ENCODE results near the gene NRM.
"Not testable (repeated sequence)": the region's sequence is repeated elsewhere in the genome, so short reads cannot be mapped to it uniquely, and the experiment has no call there.

Gene NRM

DNA sequence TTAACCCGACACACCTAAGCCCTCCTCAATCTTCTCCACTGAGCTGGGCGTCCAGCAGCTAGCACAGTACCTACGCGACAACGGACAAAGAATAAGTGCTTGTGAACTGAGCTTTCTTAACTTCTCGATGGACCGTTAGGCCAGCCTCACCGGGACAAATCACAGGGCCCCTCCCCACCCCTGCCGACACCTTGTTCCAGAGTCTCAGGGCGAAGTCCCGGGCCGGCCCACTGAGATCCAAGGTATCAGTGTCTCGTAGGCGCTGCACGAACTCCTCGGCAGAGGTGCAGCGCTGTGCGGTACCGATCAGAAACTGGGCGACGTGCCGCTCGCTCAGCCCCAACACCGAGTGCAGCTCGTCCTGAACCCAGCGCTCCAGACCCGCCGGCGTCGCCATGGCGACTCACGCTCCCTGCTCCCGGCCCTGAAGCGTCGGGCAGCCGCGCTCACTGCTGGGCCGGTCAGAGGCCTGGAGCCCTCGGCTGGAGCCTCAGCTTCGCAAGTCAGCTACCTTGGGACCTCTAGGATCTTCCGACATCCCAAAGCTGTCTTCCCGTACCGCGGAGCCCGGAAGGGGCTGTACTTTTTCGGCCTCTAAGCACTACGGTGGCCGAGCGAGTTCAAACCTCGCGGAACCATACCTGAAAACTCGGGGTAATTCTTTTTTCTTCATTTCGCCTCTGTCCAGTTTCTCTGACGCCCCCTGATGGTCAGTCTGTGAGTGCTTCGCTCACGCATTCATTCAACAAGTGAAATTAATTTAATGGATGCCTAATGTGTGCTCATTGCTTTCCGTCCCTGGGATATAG, 18.1 kb downstream of the NRM start, which contains the start of gene DHX16:
Gene DHX16, minus strand, starts transcription at position 562 of the 809 bp plus-strand sequence. Its CDS starts 165 bp downstream, at position 397.
- H3K4me2 ChIP-seq, result peak within 1 kb of the TSS; percentile 80 to 96 (median 91)
- H3K27ac ChIP-seq, result peak within 1 kb of the TSS; percentile 61 to 83 (median 72)
- peaks cover 18 to 50% (median 34%) of the 10 kb centered on the region in 11 experiments for H4K20me1 ChIP-seq
- no peak for TF ChIP-seq Cebpa-rat (IDR thresholded peaks at IDR 0.05)
- H3K27me3 ChIP-seq, result no peaks in the 10 kb centered on the region
- peaks cover 35 to 65% (median 51%) of the 10 kb centered on the region in 10 experiments for H3K4me1 ChIP-seq
- H3K36me3 ChIP-seq, result peaks cover 46 to 56% (median 54%) of the 10 kb centered on the region in 11 experiments
- peak within 1 kb of the TSS; percentile 78 to 99 (median 85) for H3K4me3 ChIP-seq
- H3K9me3 ChIP-seq (replicated peaks in 1 of 11), result no peaks in the 10 kb centered on the region
- H3K9ac ChIP-seq, result peak within 1 kb of the TSS; percentile 79 to 91 (median 88)

DNA sequence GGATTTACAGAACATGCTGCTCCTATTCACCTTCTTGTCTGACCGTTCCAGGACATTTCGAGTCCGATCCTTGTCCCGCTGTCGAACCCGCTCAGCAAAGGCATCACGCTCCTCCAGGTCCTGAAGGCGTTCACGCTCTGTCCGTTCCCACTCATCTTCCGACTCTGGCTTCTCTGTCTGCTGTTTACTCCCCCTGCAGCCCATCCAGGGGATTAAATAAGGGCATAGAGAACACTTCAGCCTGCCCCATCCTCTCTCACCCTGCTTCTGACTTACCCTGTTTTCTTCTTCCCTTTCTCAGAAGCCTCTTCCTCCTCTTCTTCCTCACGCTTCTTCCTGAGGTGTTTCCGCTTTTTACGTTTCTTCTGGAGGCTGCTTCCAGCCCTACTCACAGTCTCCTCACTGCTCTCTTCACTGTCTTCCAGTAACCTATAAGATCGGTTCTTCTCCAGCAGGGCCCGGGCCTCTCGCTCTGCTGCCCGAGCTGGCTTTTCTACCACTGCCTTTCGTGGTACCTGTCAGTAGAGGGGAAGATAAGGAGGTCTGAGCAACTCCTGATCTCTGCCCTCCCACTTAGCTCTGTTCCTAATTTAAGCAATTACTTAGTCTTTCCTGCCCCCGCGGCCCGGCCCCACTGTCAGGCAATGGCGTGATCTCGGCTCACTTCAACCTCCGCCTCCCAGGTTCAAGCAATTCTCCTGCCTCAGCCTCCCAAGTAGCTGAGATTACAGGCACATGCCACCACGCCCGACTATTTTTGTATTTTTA, 19.8 kb downstream of the NRM start:
- no peaks in the 10 kb centered on the region for H3K9me3 ChIP-seq (replicated peaks in 1 of 11)
- peaks cover under 1 to 39% (median 17%) of the 10 kb centered on the region in 11 experiments; a peak in 18 of 22 replicates for H4K20me1 ChIP-seq
- 0 out of 20 replicates have a peak overlapping the region, but pooled peaks of 2 of the 10 experiments have one; percentile 6 to 82 for H3K4me3 ChIP-seq
- TF ChIP-seq Cebpa-rat (IDR thresholded peaks at IDR 0.05), result no peak
- peaks cover 38 to 56% (median 52%) of the 10 kb centered on the region in 11 experiments for H3K36me3 ChIP-seq
- peak overlapping the region in 10 of 11 experiments; percentile 82 to 91 (median 88); a peak in 20 of 22 replicates for H3K9ac ChIP-seq
- H3K4me1 ChIP-seq, result peaks cover 31 to 66% (median 50%) of the 10 kb centered on the region in 10 experiments
- peak overlapping the region in 1 of 11 experiments; percentile 14; a peak in 1 of 22 replicates for H3K27ac ChIP-seq
- H3K27me3 ChIP-seq, result no peaks in the 10 kb centered on the region
- peak overlapping the region; percentile 80 to 96 (median 91); a peak in 21 of 22 replicates for H3K4me2 ChIP-seq

DNA sequence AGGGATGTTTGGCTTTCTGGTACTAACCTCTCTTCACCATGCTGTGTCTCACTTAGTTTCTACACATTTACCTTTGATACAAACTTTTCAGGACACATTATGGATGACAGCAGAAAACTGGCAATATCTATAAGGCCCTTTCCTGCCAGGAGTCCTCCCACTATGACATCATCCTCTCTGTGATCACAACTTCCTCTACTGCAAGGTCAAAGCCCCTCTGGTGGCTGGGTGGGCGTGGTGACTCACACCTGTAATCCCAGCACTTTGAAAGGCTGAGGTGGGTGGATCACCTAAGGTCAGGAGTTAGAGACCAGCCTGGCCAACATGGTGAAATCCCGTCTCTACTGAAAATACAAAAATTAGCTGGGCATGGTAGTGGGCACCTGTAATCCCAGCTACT, 24.5 kb downstream of the NRM start:
- Histone ChIP-seq H3K4me2 (peak overlapping the region in 4 of 11 experiments; percentile 5 to 38 (median 14); a peak in 4 of 22 replicates), H3K4me1 (peaks cover 13 to 32% (median 25%) of the 10 kb centered on the region in 10 experiments), H3K9ac (peak overlapping the region in 1 of 11 experiments; percentile 15; a peak in 1 of 22 replicates), H3K36me3 (peaks cover 80 to 98% (median 95%) of the 10 kb centered on the region in 11 experiments), H4K20me1 (peaks cover 0 to 36% (median 3%) of the 10 kb centered on the region in 11 experiments; a peak in 7 of 22 replicates)
- not testable (repeated sequence) for H3K27me3 ChIP-seq; H3K9me3 ChIP-seq (replicated peaks in 1 of 11); H3K4me3 ChIP-seq; H3K27ac ChIP-seq

DNA sequence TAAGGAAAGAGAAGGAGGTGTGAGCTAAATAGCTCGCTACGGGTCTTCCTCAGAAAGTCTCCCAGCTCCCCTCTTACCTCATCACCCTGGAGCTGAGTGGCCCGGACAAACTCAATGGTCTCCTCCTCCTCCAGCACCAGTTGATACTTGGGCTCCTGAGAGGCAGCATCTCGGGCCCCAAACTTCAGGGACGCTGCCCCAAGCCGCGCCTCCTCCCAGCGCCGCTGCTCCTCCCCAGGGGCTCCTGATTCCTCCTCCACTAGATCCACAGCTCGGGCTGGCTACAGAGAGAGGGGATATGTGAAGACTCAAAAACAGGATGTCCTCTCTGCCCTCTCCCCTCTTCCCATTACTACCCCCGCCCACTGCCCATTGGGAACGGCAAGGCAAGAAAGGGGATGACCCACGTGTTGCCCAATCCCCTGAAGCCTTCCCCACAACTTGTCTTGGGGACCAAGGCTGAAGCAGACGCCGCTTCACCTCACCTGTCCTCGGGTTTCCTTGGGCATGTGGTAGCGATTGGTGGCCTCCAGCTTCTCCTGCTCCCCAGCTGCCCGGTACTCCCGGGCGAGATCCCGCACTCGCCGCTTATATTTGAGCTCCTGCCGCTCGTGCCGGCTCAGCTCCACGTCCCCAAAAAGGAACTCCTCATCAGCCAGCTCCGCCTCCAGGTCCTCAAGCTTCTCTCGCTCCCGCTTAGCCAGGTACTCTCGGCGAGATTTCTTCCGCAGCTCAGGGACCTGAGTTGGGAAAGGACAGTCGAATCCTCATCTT, 25.6 kb downstream of the NRM start:
- Histone ChIP-seq H3K36me3 (peaks cover 85 to 100% (median 97%) of the 10 kb centered on the region in 11 experiments), H3K4me1 (peaks cover 7 to 24% (median 17%) of the 10 kb centered on the region in 10 experiments; a peak in 17 of 20 replicates), H3K9me3 (replicated peaks in 1 of 11) (no peaks in the 10 kb centered on the region), H3K4me3 (no peak overlapping the region), H3K27ac (no peak overlapping the region), H3K9ac (peak overlapping the region in 1 of 11 experiments; percentile 10; a peak in 2 of 22 replicates), H3K4me2 (no peak overlapping the region), H3K27me3 (no peaks in the 10 kb centered on the region), H4K20me1 (peaks cover 0 to 26% (median 0%) of the 10 kb centered on the region in 11 experiments; a peak in 6 of 22 replicates)
- no peak for TF ChIP-seq Cebpa-rat (IDR thresholded peaks at IDR 0.05)

DNA sequence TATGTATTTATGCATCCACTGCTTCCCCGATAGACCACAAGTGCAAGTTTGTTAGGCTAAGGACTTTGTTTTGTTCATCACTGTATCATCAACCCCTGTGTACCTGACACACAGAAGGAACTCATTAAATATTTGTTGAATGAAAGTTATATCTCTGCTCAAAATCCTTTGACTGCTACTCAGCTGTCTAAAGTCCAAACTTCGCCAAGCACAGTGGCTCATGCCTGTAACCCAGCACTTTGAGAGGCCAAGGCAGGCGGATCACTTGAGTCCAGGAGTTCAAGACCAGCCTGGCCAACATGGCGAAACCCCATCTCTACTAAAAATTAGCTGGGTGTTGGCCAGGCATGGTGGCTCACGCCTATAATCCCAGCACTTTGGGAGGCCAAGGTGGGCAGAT, 32.9 kb downstream of the NRM start:
- H3K27ac ChIP-seq; H3K4me2 ChIP-seq; H3K27me3 ChIP-seq; H3K4me3 ChIP-seq; H3K9me3 ChIP-seq (replicated peaks in 1 of 11): not testable (repeated sequence)
- Histone ChIP-seq H3K9ac (peak overlapping the region in 2 of 11 experiments; percentile 4 to 47; a peak in 1 of 22 replicates), H3K4me1 (peaks cover 0 to 14% (median 4%) of the 10 kb centered on the region in 10 experiments; a peak in 7 of 20 replicates), H4K20me1 (peaks cover 0 to 42% (median 0%) of the 10 kb centered on the region in 11 experiments; a peak in 8 of 22 replicates), H3K36me3 (peaks cover 97 to 100% (median 100%) of the 10 kb centered on the region in 11 experiments)

DNA sequence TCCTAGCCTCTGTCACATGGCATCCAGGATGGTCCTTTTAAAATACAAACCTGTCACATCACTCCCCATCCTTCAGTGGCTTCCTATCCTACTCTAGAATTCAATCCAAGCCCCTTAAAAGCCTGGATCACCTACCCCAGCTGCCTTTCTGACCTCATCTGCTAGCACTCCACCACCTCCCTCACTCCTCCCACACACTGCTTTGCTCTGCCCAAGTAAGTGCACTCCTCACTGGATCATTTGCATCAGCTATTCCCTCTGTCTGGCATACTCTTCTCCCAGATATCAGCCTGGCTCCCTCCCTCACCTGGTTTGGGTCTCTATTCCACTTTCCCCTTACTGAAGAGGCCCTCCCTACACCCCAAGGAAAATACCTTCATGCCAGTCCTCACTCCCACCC, 33.3 kb downstream of the NRM start:
- H3K4me1 ChIP-seq, result peaks cover 0 to 14% (median 4%) of the 10 kb centered on the region in 10 experiments; a peak in 7 of 20 replicates
- H4K20me1 ChIP-seq, result peaks cover 0 to 42% (median 0%) of the 10 kb centered on the region in 11 experiments; a peak in 8 of 22 replicates
- H3K9ac ChIP-seq, result peak overlapping the region in 4 of 11 experiments; percentile 11 to 53 (median 35); a peak in 5 of 22 replicates
- no peaks in the 10 kb centered on the region for H3K9me3 ChIP-seq (replicated peaks in 1 of 11)
- no peak overlapping the region for H3K27ac ChIP-seq
- peaks cover 97 to 100% (median 100%) of the 10 kb centered on the region in 11 experiments for H3K36me3 ChIP-seq
- H3K4me3 ChIP-seq, result no peak overlapping the region
- peak overlapping the region in 1 of 11 experiments; percentile 19; a peak in 2 of 22 replicates for H3K4me2 ChIP-seq
- H3K27me3 ChIP-seq, result no peaks in the 10 kb centered on the region
- TF ChIP-seq Cebpa-rat (IDR thresholded peaks at IDR 0.05), result no peak

DNA sequence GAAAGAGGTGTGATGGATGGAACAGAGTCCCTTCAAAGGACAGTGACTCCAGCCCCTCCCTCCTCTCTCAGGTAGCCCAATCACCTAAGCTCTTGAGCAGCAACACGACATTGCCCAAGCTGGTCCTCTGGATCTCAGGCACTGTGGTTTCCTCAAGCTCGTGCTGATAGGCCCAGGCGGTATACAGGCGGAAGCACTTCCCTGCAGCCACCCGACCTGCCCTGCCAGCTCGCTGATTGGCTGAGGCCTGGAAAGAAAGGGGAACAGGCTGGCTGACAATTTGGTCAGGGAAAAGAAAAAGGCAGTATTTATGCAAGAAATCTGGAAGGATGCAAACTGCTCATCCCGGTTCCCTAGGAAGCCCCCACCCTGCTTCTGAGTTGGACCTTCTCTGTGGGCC, 34.3 kb downstream of the NRM start:
- H4K20me1 ChIP-seq, result peaks cover 0 to 39% (median 0%) of the 10 kb centered on the region in 11 experiments; a peak in 8 of 22 replicates
- no peak overlapping the region; a peak in 1 of 22 replicates for H3K4me2 ChIP-seq
- H3K9ac ChIP-seq, result peak overlapping the region in 2 of 11 experiments; percentile 9; a peak in 2 of 22 replicates
- H3K36me3 ChIP-seq, result peaks cover 97 to 100% (median 100%) of the 10 kb centered on the region in 11 experiments
- H3K27me3 ChIP-seq, result no peaks in the 10 kb centered on the region
- H3K9me3 ChIP-seq (replicated peaks in 1 of 11), result no peaks in the 10 kb centered on the region
- no peak for TF ChIP-seq Cebpa-rat (IDR thresholded peaks at IDR 0.05)
- H3K27ac ChIP-seq, result no peak overlapping the region
- H3K4me3 ChIP-seq, result no peak overlapping the region
- H3K4me1 ChIP-seq, result peaks cover 0 to 14% (median 4%) of the 10 kb centered on the region in 10 experiments; a peak in 7 of 20 replicates

DNA sequence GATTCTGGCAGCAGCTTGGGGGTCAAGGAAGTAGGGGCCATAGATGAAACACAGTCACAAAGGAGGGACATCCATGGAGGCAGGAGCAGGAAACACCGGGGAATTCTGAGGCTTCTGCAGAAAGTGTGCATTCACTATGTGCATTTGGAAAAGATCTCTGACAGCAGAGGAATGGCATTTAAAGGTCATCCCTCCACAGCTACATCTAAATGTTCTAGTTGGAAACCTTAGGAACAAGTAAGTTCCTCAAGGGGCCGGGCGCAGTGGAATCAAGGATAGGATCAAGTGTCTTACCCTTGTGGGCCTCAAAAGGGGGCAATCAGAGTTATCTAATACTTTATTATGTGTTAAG, 35.1 kb downstream of the NRM start:
- Histone ChIP-seq H3K9me3 (replicated peaks in 1 of 11) (no peaks in the 10 kb centered on the region), H3K27ac (no peak overlapping the region), H3K9ac (0 out of 22 replicates have a peak overlapping the region, but pooled peaks of 1 of the 11 experiments have one; percentile 17), H4K20me1 (peaks cover 0 to 41% (median 0%) of the 10 kb centered on the region in 11 experiments; a peak in 8 of 22 replicates), H3K4me3 (no peak overlapping the region), H3K36me3 (peaks cover 98 to 100% (median 100%) of the 10 kb centered on the region in 11 experiments), H3K4me2 (no peak overlapping the region), H3K27me3 (no peaks in the 10 kb centered on the region), H3K4me1 (peaks cover 0 to 14% (median 4%) of the 10 kb centered on the region in 10 experiments; a peak in 7 of 20 replicates)
- TF ChIP-seq Cebpa-rat (IDR thresholded peaks at IDR 0.05), result no peak
